T-helper 17 cell (primary cell): ENCODE results near the gene CIT. TPM values are rescaled to one million over a fixed set of nuclear protein-coding genes. Genes with fewer than 3 reads are reported as not detected.
"Not testable (repeated sequence)": the region's sequence is repeated elsewhere in the genome, so short reads cannot be mapped to it uniquely, and the experiment has no call there.

Experiments
- ATAC-seq: fragments of 150-1000 bp; cut with Tn5 transposase; 2 replicates; pipeline ENCODE4 v1.10.0; 2021; ENCODE audit warnings: mild to moderate bottlenecking, moderate library complexity
- DNase-seq, 3 donors: peaks; one replicate each; pipeline versions ENCODE4 v3.0.0 to v3.0.0-alpha.2; 2020 to 2021
- H3K9me3 ChIP-seq: one replicate; pipeline ENCODE4 v1.7.0; 2013; ENCODE audit warnings: low read length, mild to moderate bottlenecking; ENCODE audit not compliant: control insufficient read depth, poor library complexity, severe bottlenecking
- H3K27ac Mint-ChIP-seq: one replicate; pipeline ENCODE4 v1.8.0; 2022; ENCODE audit warnings: mild to moderate bottlenecking, moderate library complexity, mixed read lengths
- H3K27me3 Mint-ChIP-seq: one replicate; pipeline ENCODE4 v1.8.0; 2022; ENCODE audit warnings: mixed read lengths
- H3K36me3 Mint-ChIP-seq: one replicate; pipeline ENCODE4 v1.8.0; 2022; ENCODE audit warnings: low read depth, mixed read lengths
- H3K4me1 Mint-ChIP-seq: one replicate; pipeline ENCODE4 v1.8.0; 2022; ENCODE audit warnings: mild to moderate bottlenecking, mixed read lengths
- H3K4me3 Mint-ChIP-seq: one replicate; pipeline ENCODE4 v1.8.0; 2022; ENCODE audit warnings: mild to moderate bottlenecking, moderate library complexity, mixed read lengths
- total RNA-seq, 4 donors: library from RNA in 2 of 4; stranded (reverse) in 2 of 4; gene quantifications; one replicate each; pipeline ENCODE4 v1.2.3 and lab custom pipeline; 2022 to 2026

Gene CIT
- total RNA-seq, result 1 to 10 TPM; 1.6 to 2.5 TPM
- 1.7 to 5.7 reads per million in 2 donors for total RNA-seq (lab: John Stamatoyannopoulos, UW)

DNA sequence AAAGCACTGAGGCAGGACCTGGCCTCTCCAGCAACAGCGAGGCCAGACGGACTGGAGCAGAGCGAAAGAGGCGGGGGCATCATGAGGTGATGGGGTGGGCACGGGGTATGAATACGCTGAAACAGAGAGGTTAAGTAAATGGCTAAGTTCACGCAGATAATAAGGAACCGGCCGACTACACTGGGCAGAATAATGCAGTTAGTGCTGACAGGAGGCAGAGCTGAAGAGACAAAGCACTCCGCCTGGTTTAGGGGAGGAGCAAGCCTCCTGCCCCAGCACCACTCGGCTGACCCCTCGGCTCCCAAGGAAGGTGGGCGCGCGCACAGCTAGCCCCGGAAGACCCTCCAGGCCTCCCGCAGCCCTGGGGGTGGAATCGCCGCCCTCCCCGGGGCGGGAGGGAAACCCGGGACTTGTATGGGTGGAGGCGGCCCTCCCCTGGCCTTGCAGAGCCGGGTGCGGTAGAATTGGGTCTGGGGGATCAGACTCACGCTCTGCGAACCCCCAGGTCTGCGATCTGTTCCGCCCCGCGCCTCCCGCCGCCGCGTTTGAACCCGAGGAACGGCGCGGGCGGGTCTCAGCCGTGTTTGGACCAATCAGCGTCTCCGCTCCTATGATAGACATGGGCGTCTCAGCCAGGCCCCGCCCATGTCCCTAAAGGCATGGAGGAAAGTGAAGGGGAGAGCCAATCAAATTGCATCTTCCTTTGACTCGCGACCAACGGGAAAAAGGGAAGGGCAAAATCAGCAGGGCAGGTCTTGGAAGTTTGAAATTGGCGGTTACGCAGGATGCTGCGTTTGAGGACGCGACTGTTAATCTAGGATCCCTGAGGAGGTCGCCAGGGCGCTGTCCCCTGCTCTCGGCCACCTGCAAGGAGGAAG lies at the start of gene CIT:
Gene CIT, minus strand, starts transcription at position 560 of the 878 bp plus-strand sequence. CDS start 1,152 bp downstream, outside the sequence.
- H3K36me3 Mint-ChIP-seq, result peaks cover 2% of the 10 kb centered on the region
- H3K4me1 Mint-ChIP-seq, result peaks cover 13% of the 10 kb centered on the region
- peak within 1 kb of the TSS; percentile 9 for H3K27ac Mint-ChIP-seq
- no peaks in the 10 kb centered on the region for H3K9me3 ChIP-seq
- peak; percentile 71 to 80 (median 78) for DNase-seq
- H3K27me3 Mint-ChIP-seq, result peaks cover 11% of the 10 kb centered on the region
- peak; percentile 100 for ATAC-seq
- H3K4me3 Mint-ChIP-seq, result peak within 1 kb of the TSS; percentile 97

DNA sequence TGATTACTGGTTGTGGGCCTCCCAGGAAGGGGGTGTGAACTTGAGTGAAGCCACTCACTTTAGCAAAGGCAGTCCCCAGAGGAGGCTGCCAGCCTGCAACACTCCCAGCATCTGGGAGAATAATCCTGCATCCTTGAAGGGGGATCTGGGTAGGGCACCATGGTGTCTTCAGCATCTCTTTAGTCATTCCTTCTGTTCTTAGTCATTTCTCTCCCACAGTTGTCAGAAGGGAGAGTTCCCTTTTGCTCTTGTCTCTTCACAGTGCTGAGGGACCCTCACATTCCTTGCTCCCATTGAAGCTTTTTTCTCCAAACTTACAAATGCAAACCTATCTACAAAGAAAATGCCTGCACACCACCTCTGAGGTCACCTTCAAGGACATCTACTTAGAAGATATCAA lies 48.1 kb upstream of the CIT start:
- ATAC-seq, result no peak
- no peaks in the 10 kb centered on the region for H3K9me3 ChIP-seq
- DNase-seq, result no peak
- H3K4me1 Mint-ChIP-seq, result no peaks in the 10 kb centered on the region
- H3K27ac Mint-ChIP-seq, result no peak overlapping the region
- H3K36me3 Mint-ChIP-seq, result no peaks in the 10 kb centered on the region
- peaks cover 14% of the 10 kb centered on the region for H3K27me3 Mint-ChIP-seq
- H3K4me3 Mint-ChIP-seq, result no peak overlapping the region

DNA sequence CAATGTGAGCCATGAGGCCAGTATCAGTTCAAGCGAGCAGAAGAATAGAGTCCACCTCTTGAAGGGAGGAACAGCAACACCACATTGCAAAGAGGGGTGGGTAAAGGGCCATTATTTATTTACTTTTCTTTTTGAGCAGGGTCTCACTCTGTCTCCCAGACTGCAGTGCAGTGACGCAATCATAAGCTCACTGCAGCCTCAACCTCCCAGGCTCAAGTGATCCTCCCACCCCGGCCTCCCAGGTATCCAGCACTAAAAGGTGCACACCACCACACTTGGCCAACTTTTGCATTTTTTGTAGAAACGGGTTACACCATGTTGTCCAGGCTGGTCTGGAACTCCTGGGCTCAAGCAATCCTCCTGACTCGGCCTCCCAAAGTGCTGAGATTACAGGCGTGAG lies 42.9 kb upstream of the CIT start:
- H3K9me3 ChIP-seq, result no peaks in the 10 kb centered on the region
- H3K36me3 Mint-ChIP-seq, result no peaks in the 10 kb centered on the region
- DNase-seq, result no peak
- H3K4me3 Mint-ChIP-seq, result no peak overlapping the region
- H3K27ac Mint-ChIP-seq, result no peak overlapping the region
- peaks cover 21% of the 10 kb centered on the region for H3K27me3 Mint-ChIP-seq
- no peaks in the 10 kb centered on the region for H3K4me1 Mint-ChIP-seq
- ATAC-seq, result no peak

DNA sequence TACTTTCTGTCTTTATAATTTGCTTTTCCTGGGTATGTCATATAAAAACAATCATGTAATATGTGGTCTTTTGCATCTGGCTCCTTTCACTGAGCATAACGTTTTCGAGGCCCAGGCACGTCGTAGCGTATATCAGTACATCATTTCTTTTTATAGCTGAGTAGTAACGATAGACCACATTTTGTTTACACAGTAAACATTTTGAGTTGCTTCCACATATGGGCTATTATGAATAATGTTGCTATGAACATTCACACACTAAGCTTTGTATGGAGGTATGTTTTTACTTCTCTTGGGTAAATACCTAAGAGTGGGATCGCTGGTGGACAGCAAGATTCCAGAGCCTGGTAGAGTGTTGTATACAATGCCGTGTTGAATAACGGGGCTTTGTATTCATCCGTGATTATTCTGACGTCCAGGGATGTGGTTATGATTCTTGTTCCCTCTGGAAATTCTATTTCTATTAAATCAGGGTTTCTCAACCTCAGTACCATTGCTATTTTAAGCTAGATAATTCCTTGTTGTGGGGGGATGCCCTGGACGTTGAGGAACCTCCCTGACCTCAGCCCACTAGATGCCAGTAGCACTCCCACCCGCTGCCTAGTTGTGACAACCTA lies 38.9 kb upstream of the CIT start:
- H3K9me3 ChIP-seq, result no peaks in the 10 kb centered on the region
- no peak for DNase-seq
- peaks cover 10% of the 10 kb centered on the region for H3K27me3 Mint-ChIP-seq
- no peak overlapping the region for H3K27ac Mint-ChIP-seq
- H3K36me3 Mint-ChIP-seq, result no peaks in the 10 kb centered on the region
- H3K4me1 Mint-ChIP-seq, result no peaks in the 10 kb centered on the region
- H3K4me3 Mint-ChIP-seq, result no peak overlapping the region
- ATAC-seq, result no peak

GRCh38 chr12:119914666-119915065 lies 37.5 kb upstream of the CIT start:
- no peak for ATAC-seq
- no peak for DNase-seq
- no peak overlapping the region for H3K4me3 Mint-ChIP-seq
- no peaks in the 10 kb centered on the region for H3K36me3 Mint-ChIP-seq
- H3K27me3 Mint-ChIP-seq, result peaks cover 7% of the 10 kb centered on the region
- H3K9me3 ChIP-seq, result no peaks in the 10 kb centered on the region
- no peak overlapping the region for H3K27ac Mint-ChIP-seq
- no peaks in the 10 kb centered on the region for H3K4me1 Mint-ChIP-seq

- no peak overlapping the region for H3K4me3 Mint-ChIP-seq
- H3K27me3 Mint-ChIP-seq, result peaks cover 7% of the 10 kb centered on the region
- H3K36me3 Mint-ChIP-seq, result no peaks in the 10 kb centered on the region
- H3K27ac Mint-ChIP-seq, result no peak overlapping the region
- DNase-seq, result no peak
- no peaks in the 10 kb centered on the region for H3K9me3 ChIP-seq
- no peaks in the 10 kb centered on the region for H3K4me1 Mint-ChIP-seq
- no peak for ATAC-seq
These were observed 36.6 kb upstream of the CIT start for GRCh38 chr12:119913536-119914330.

DNA sequence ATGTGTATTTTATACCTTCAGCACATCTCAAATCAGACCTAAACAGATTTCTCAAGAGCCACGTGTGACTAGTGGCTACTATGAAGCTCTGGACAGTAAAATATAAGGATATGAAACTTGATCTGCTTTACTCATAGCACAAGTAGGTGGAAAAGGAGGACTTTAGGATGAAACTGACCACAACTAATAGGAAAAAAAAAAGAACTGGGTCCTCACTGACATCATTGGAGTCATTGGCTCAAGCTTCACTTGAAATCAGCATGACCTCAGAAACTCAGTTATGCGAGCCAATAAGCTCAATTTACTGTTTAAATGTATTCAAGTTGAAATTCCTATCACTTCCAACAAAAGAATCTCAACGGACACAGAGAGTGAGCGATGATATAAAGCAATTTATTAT lies 34.1 kb upstream of the CIT start:
- peaks cover 7% of the 10 kb centered on the region for H3K27me3 Mint-ChIP-seq
- no peak overlapping the region for H3K4me3 Mint-ChIP-seq
- no peaks in the 10 kb centered on the region for H3K9me3 ChIP-seq
- H3K36me3 Mint-ChIP-seq, result no peaks in the 10 kb centered on the region
- no peak for DNase-seq
- no peak for ATAC-seq
- H3K27ac Mint-ChIP-seq, result no peak overlapping the region
- H3K4me1 Mint-ChIP-seq, result no peaks in the 10 kb centered on the region

- H3K27me3 Mint-ChIP-seq, result peaks cover 2% of the 10 kb centered on the region
- H3K4me3 Mint-ChIP-seq, result no peak overlapping the region
- DNase-seq (no peak), ATAC-seq (no peak)
- no peaks in the 10 kb centered on the region for H3K9me3 ChIP-seq
- H3K27ac Mint-ChIP-seq, result no peak overlapping the region
- no peaks in the 10 kb centered on the region for H3K4me1 Mint-ChIP-seq
- H3K36me3 Mint-ChIP-seq, result no peaks in the 10 kb centered on the region
These were observed 33.5 kb upstream of the CIT start for GRCh38 chr12:119910586-119910985.

DNA sequence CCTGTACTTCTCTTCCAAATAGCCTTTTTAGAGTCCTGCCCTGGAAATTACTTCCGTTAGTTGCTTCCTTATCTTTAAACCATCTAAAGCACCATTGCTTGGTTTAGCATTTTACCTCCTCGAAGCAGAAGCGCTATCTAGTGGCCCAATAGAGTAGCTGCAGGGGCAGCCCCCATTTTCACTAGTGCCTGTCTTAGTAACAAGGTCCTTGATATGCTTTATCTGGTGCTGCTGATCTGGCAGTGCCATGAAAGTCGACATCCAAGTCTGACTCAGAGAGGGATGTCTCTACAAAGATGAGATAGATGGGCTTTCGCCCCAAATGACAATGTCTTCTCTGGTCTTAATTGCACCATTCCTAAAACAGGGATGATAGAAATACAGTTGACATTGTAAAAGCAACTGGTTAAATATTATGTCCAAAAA lies 25.0 kb upstream of the CIT start:
- peak; percentile 23 to 52 (median 37) for DNase-seq
- ATAC-seq, result peak; percentile 100
- H3K4me1 Mint-ChIP-seq, result peaks cover 4% of the 10 kb centered on the region
- H3K27me3 Mint-ChIP-seq, result peaks cover 9% of the 10 kb centered on the region
- no peaks in the 10 kb centered on the region for H3K36me3 Mint-ChIP-seq
- H3K9me3 ChIP-seq, result no peaks in the 10 kb centered on the region
- H3K4me3 Mint-ChIP-seq, result peak overlapping the region; percentile 25
- no peak overlapping the region for H3K27ac Mint-ChIP-seq

DNA sequence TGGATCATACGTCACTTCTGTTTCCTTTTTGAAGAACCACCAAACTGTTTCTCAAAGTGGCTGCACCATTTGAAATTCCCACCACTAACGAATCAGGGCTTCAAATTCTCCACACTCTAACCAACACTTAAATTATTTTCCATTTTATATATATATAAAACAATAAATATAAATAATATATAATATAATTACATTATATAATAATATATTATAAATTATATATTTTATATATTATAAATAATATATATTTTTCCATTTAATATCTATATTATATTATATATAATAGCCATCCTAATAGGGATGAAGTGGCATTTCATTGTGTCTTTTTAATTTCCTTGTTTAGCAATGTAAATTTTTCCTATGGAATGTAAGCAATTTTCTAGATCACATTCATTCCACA lies 24.6 kb upstream of the CIT start:
- DNase-seq, result no peak
- Mint-ChIP-seq H3K4me1 (peaks cover 4% of the 10 kb centered on the region), H3K36me3 (no peaks in the 10 kb centered on the region), H3K27ac (no peak overlapping the region), H3K27me3 (peaks cover 13% of the 10 kb centered on the region), H3K4me3 (peak overlapping the region; percentile 25)
- ATAC-seq, result no peak
- no peaks in the 10 kb centered on the region for H3K9me3 ChIP-seq

DNA sequence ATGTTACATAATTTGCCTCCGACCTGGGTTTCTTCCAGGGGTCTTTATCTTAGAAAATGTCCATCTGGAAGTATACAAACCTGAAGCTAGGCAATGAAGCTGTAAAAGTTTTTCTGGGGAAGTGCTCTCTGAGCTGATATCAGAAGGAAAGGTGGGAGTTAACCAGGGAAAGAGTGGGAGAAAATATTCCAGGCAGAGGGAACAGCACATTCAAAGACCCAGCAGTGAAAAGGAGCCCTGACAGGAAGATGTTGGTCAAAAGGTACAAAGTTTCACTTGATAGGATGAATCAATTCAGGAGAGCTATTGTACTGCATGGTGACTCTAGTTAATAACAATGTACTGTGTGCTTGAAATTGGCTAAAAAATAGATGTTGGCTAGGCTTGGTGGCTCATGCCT lies 17.8 kb upstream of the CIT start:
- Mint-ChIP-seq H3K4me1 (no peaks in the 10 kb centered on the region), H3K27me3 (peaks cover 38% of the 10 kb centered on the region), H3K36me3 (peaks cover 3% of the 10 kb centered on the region), H3K27ac (no peak overlapping the region), H3K4me3 (no peak overlapping the region)
- DNase-seq, result no peak
- no peak for ATAC-seq
- H3K9me3 ChIP-seq, result no peaks in the 10 kb centered on the region

GRCh38 chr12:119892611-119893010 lies 15.5 kb upstream of the CIT start:
- not testable (repeated sequence) for H3K4me3 Mint-ChIP-seq, H3K27ac Mint-ChIP-seq, H3K4me1 Mint-ChIP-seq, H3K9me3 ChIP-seq, H3K36me3 Mint-ChIP-seq, DNase-seq, ATAC-seq
- H3K27me3 Mint-ChIP-seq, result peaks cover 46% of the 10 kb centered on the region

DNA sequence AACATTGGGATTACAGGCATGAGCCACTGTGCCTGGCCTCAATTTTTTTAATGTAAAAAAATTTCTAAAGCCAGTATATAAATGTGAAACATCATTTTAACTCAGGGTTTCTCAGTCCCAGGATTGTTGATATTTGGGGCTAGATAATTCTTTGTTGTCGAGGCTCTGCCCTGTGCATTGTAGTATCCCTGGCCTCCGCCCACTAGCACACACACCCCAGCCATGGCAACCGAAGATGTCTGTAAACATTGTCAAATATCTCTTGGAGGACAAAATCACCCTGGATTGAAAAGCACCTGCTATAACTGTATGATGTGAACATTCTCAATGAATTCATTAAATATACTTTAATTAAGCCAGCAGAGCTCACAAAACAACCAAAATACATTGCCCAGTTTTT lies 8.4 kb upstream of the CIT start:
- Mint-ChIP-seq H3K4me3 (no peak overlapping the region), H3K36me3 (peaks cover 4% of the 10 kb centered on the region), H3K4me1 (peaks cover 2% of the 10 kb centered on the region), H3K27ac (no peak overlapping the region), H3K27me3 (peaks cover 49% of the 10 kb centered on the region)
- H3K9me3 ChIP-seq, result no peaks in the 10 kb centered on the region
- ATAC-seq, result no peak
- no peak for DNase-seq
